HG03558 (cell line): ENCODE data around the gene PCDHA12.
"Not testable (repeated sequence)": the region's sequence is repeated elsewhere in the genome, so short reads cannot be mapped to it uniquely, and the experiment has no call there.

Source experiments
- ATAC-seq: cut with Tn5 transposase; IDR thresholded peaks from one replicate; pipeline ENCODE4 v1.9.1; 2021; ENCODE audit warnings: moderate number of reproducible peaks; ENCODE audit not compliant: unreplicated experiment; ENCODE audit errors: extremely low read depth

PCDHA12 gene

GRCh38 chr5:140875085-140876065, at the start of gene PCDHA12:
PCDHA12 (plus strand) TSS chr5:140875308; CDS start chr5:140875473, 165 bp downstream.
- ATAC-seq: no peak

GRCh38 chr5:140827704-140828361, 47.3 kb upstream of the PCDHA12 start, which contains the start of gene PCDHA6:
PCDHA6 (plus strand) TSS chr5:140827960; CDS start chr5:140828092, 132 bp downstream.
- no peak for ATAC-seq

- no peak for ATAC-seq
Measured at GRCh38 chr5:140828362-140828737, 46.8 kb upstream of the PCDHA12 start.

- ATAC-seq: not testable (repeated sequence)
Measured at GRCh38 chr5:140829511-140830501, 45.3 kb upstream of the PCDHA12 start.

- ATAC-seq: no peak
Measured at GRCh38 chr5:140833993-140834392, 41.1 kb upstream of the PCDHA12 start, which contains the start of gene PCDHA7. PCDHA7 (plus strand) TSS chr5:140834269; CDS start chr5:140834384, 115 bp downstream.

- not testable (repeated sequence) for ATAC-seq
Measured at GRCh38 chr5:140834439-140835008, 40.6 kb upstream of the PCDHA12 start.

GRCh38 chr5:140835622-140836510, 39.2 kb upstream of the PCDHA12 start:
- ATAC-seq: no peak

GRCh38 chr5:140840978-140841962, 33.8 kb upstream of the PCDHA12 start, which contains the start of gene PCDHA8:
PCDHA8 (plus strand) TSS chr5:140841187; CDS start chr5:140841322, 135 bp downstream.
- ATAC-seq: no peak

GRCh38 chr5:140842798-140843733, 32.0 kb upstream of the PCDHA12 start:
- no peak for ATAC-seq

- ATAC-seq: not testable (repeated sequence)
Measured at GRCh38 chr5:140848139-140849102, 26.7 kb upstream of the PCDHA12 start, which contains the start of gene PCDHA9. PCDHA9 (plus strand) TSS chr5:140848382; CDS start chr5:140848496, 114 bp downstream.

- not testable (repeated sequence) for ATAC-seq
Measured at GRCh38 chr5:140849831-140850634, 25.1 kb upstream of the PCDHA12 start.

GRCh38 chr5:140855772-140856674, 19.1 kb upstream of the PCDHA12 start, which contains the start of gene PCDHA10:
PCDHA10 (plus strand) TSS chr5:140855897; CDS start chr5:140856049, 152 bp downstream.
- no peak for ATAC-seq
